DOHH2 (cell line): ENCODE measurements around the gene MAMDC2.

Experiments used
- H3F3A ChIP-seq: fragments of 200-600 bp; sonication (generic), shearing (Covaris generic); 2 replicates; pipeline ENCODE4 v1.6.0; 2016; ENCODE audit warnings: antibody characterized with exemption, mild to moderate bottlenecking; ENCODE audit not compliant: control insufficient read depth, insufficient read depth
- H3K27ac ChIP-seq: fragments of 200-600 bp; sonication (generic); 2 replicates; pipeline ENCODE4 v1.5.1; 2014; ENCODE audit warnings: low read depth, mild to moderate bottlenecking, low read length, moderate library complexity
- H3K27me3 ChIP-seq: fragments of 200-600 bp; sonication (generic); 2 replicates; pipeline ENCODE4 v1.6.1; 2014; ENCODE audit warnings: mild to moderate bottlenecking, low read length, mixed read lengths; ENCODE audit not compliant: control insufficient read depth
- H3K36me3 ChIP-seq: fragments of 200-600 bp; sonication (generic); 2 replicates; pipeline ENCODE4 v1.6.1; 2014; ENCODE audit warnings: mild to moderate bottlenecking, low read length, moderate library complexity, mixed read lengths; ENCODE audit not compliant: control insufficient read depth
- H3K4me1 ChIP-seq: fragments of 200-600 bp; sonication (generic); 2 replicates; pipeline ENCODE4 v1.6.1; 2014; ENCODE audit warnings: mild to moderate bottlenecking, low read length, mixed read lengths; ENCODE audit not compliant: control insufficient read depth
- H3K4me2 ChIP-seq: fragments of 200-600 bp; sonication (generic); 2 replicates; pipeline ENCODE4 v1.6.0; 2014; ENCODE audit warnings: mild to moderate bottlenecking, low read length, moderate library complexity
- H3K4me3 ChIP-seq: fragments of 200-600 bp; sonication (generic); 2 replicates; pipeline ENCODE4 v1.5.1; 2014; ENCODE audit warnings: mild to moderate bottlenecking, low read length, mixed read lengths
- H3K79me2 ChIP-seq: fragments of 200-600 bp; sonication (generic); 2 replicates; pipeline ENCODE4 v1.6.1; 2014; ENCODE audit warnings: mild to moderate bottlenecking, low read length, mixed read lengths; ENCODE audit not compliant: control insufficient read depth
- H3K9me2 ChIP-seq: fragments of 200-600 bp; sonication (generic); replicated peaks from 2 replicates; pipeline ENCODE4 v1.6.1; 2014; ENCODE audit warnings: mild to moderate bottlenecking, low read length, mixed read lengths; ENCODE audit not compliant: control insufficient read depth
- H3K9me3 ChIP-seq: fragments of 200-600 bp; sonication (generic); 2 replicates; pipeline ENCODE4 v1.6.1; 2014; ENCODE audit warnings: antibody characterized with exemption, low read length, mixed read lengths; ENCODE audit not compliant: control insufficient read depth, insufficient read depth
- H4K20me1 ChIP-seq: fragments of 200-600 bp; sonication (generic); 2 replicates; pipeline ENCODE4 v1.6.0; 2014; ENCODE audit warnings: low read depth, mild to moderate bottlenecking, antibody characterized with exemption, low read length, moderate library complexity; ENCODE audit not compliant: control insufficient read depth, insufficient read depth
- CTCF ChIP-seq: fragments of 200-600 bp; sonication (generic); IDR thresholded peaks from one replicate; pipeline ENCODE4 v1.5.1; 2014; ENCODE audit warnings: antibody characterized with exemption, mild to moderate bottlenecking, low read depth, low read length; ENCODE audit not compliant: poor library complexity, severe bottlenecking
- EZH2phosphoT487 ChIP-seq: fragments of 200-600 bp; sonication (generic); IDR thresholded peaks from 2 replicates; pipeline ENCODE4 v1.6.1; 2017; ENCODE audit warnings: borderline replicate concordance, mild to moderate bottlenecking, antibody characterized with exemption, low read length, moderate library complexity, mixed read lengths

Gene MAMDC2

DNA sequence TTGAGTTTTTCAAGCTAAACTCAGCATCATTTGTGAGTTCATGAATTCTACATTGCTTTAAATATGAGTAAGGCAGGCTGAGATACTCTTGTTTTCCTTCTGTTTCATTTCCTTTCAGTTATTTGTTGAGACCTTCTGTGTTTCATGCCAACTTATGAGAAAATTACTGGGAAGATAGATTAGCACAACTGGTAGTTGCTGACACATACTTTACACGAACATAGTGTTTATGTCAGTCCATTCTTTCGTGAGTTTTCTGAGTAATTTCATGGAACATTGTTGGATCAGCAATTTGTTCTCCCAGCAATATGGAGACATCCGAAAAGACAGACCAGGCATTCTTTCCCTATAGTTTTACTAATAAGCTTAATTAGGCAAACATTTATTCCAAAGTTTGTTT is 113.1 kb downstream of the MAMDC2 start:
- H3K36me3 ChIP-seq, result no peaks in the 10 kb centered on the region
- H3K27me3 ChIP-seq, result peaks cover 3% of the 10 kb centered on the region; the same call in 1 of the 2 replicates
- TF ChIP-seq EZH2phosphoT487 (no peak), CTCF (no peak)
- H3K4me3 ChIP-seq, result no peak overlapping the region
- no peaks in the 10 kb centered on the region for H3K9me2 ChIP-seq
- no peaks in the 10 kb centered on the region for H4K20me1 ChIP-seq
- H3K4me1 ChIP-seq, result no peaks in the 10 kb centered on the region
- H3K79me2 ChIP-seq, result no peaks in the 10 kb centered on the region
- H3K27ac ChIP-seq, result no peak overlapping the region
- H3K4me2 ChIP-seq, result no peak overlapping the region
- H3K9me3 ChIP-seq, result no peaks in the 10 kb centered on the region
- H3F3A ChIP-seq, result no peaks in the 10 kb centered on the region

- no peak overlapping the region for H3K4me3 ChIP-seq
- no peaks in the 10 kb centered on the region for H3K4me1 ChIP-seq
- no peaks in the 10 kb centered on the region for H4K20me1 ChIP-seq
- H3K27me3 ChIP-seq, result no peaks in the 10 kb centered on the region
- no peaks in the 10 kb centered on the region for H3K9me3 ChIP-seq
- H3F3A ChIP-seq, result no peaks in the 10 kb centered on the region
- H3K4me2 ChIP-seq, result no peak overlapping the region
- TF ChIP-seq CTCF, result no peak
- no peak for TF ChIP-seq EZH2phosphoT487
- no peaks in the 10 kb centered on the region for H3K9me2 ChIP-seq
- no peaks in the 10 kb centered on the region for H3K79me2 ChIP-seq
- no peak overlapping the region for H3K27ac ChIP-seq
- no peaks in the 10 kb centered on the region for H3K36me3 ChIP-seq
These were observed 116.0 kb downstream of the MAMDC2 start for GRCh38 chr9:70159630-70160029.

- H3K4me2 ChIP-seq, result no peak overlapping the region
- H3K36me3 ChIP-seq, result no peaks in the 10 kb centered on the region
- H3K9me3 ChIP-seq, result no peaks in the 10 kb centered on the region
- H3K79me2 ChIP-seq, result no peaks in the 10 kb centered on the region
- H3K4me3 ChIP-seq, result no peak overlapping the region
- no peaks in the 10 kb centered on the region for H3K4me1 ChIP-seq
- H3K27ac ChIP-seq, result no peak overlapping the region
- no peaks in the 10 kb centered on the region for H3K27me3 ChIP-seq
- TF ChIP-seq EZH2phosphoT487, result no peak
- TF ChIP-seq CTCF, result no peak
- H4K20me1 ChIP-seq, result no peaks in the 10 kb centered on the region
- H3F3A ChIP-seq, result no peaks in the 10 kb centered on the region
- H3K9me2 ChIP-seq, result no peaks in the 10 kb centered on the region
These were observed 117.3 kb downstream of the MAMDC2 start for GRCh38 chr9:70160686-70161600.
